Endothelial cell of umbilical vein (primary cell): ENCODE measurements around the gene TMEM151B. TPM values are rescaled to one million over a fixed set of nuclear protein-coding genes. Genes with fewer than 3 reads are reported as not detected.
A peak's percentile ranks its signal among the peaks of the same experiment; 100 is the strongest.

Source experiments
- BruUV-seq: library from RNA; stranded (reverse); fragments of 400-500 nt; replicated peaks from 2 replicates; lab custom pipeline; 2021; lab: Mats Ljungman, UMichigan
- CTCF ChIA-PET: fragments of 300-600, 350-600 bp; sonication (Branson Sonifier 250); formaldehyde crosslinking; loops from one replicate; lab custom pipeline; 2021; ENCODE audit warnings: antibody characterized with exemption, inconsistent platforms; lab: Charles Lee
- POLR2A ChIA-PET: fragments of 300-600, 350-600 bp; sonication (Branson Sonifier 250); formaldehyde crosslinking; loops from one replicate; lab custom pipeline; 2021; ENCODE audit warnings: antibody characterized with exemption, inconsistent platforms; lab: Charles Lee
- DNase-seq: peaks from one replicate; pipeline ENCODE4 v3.0.0-alpha.2; 2011; ENCODE audit warnings: low read depth, low spot score
- FAIRE-seq: peaks from 2 replicates; lab custom pipeline; 2011; peaks lifted over from hg19 to GRCh38; lab: Jason Lieb, UNC
- H2AFZ ChIP-seq: 2 replicates; pipeline ENCODE4 v1.6.0; 2012; ENCODE audit warnings: low read depth, low read length, control low read depth, inconsistent platforms
- H3K27ac ChIP-seq: 2 replicates; pipeline ENCODE4 v1.5.1; 2011; ENCODE audit warnings: low read depth, mild to moderate bottlenecking, control low read depth, low read length, moderate library complexity; ENCODE audit not compliant: insufficient read depth
- H3K27me3 ChIP-seq, 2 experiments: 2 replicates each; pipeline versions ENCODE4 v1.6.0 to v1.6.1; 2011; ENCODE audit warnings: low read length in 2 of 2, mixed read lengths in 1 of 2; ENCODE audit not compliant: control insufficient read depth in 2 of 2, insufficient read depth in 2 of 2
- H3K36me3 ChIP-seq, 2 experiments: 2 replicates in 1 of 2; 3 replicates in 1 of 2; pipeline ENCODE4 v1.5.1; 2011; ENCODE audit warnings: low read length in 2 of 2, mild to moderate bottlenecking in 1 of 2, moderate library complexity in 1 of 2; ENCODE audit not compliant: control insufficient read depth in 2 of 2, insufficient read depth in 2 of 2; ENCODE audit errors: extremely low read depth in 1 of 2
- H3K4me1 ChIP-seq: 3 replicates; pipeline ENCODE4 v1.5.1; 2011; ENCODE audit warnings: mild to moderate bottlenecking, low read length; ENCODE audit not compliant: control insufficient read depth, insufficient read depth; ENCODE audit errors: extremely low read depth
- H3K4me2 ChIP-seq: 2 replicates; pipeline ENCODE4 v1.6.1; 2011; ENCODE audit warnings: low read length, control low read depth, mixed read lengths; ENCODE audit not compliant: insufficient read depth
- H3K4me3 ChIP-seq, 3 experiments: fragments of 200-600 bp in 1 of 3; sonication (generic), shearing (Covaris generic) in 1 of 3; replicated peaks in 1 of 3; 2 replicates each; pipeline ENCODE4 v1.5.1; 2011 to 2016; ENCODE audit warnings: control low read depth in 3 of 3, low read length in 3 of 3, mild to moderate bottlenecking in 2 of 3, inconsistent platforms in 1 of 3, low read depth in 1 of 3, moderate library complexity in 1 of 3; ENCODE audit not compliant: insufficient read depth in 1 of 3
- H3K79me2 ChIP-seq: 2 replicates; pipeline ENCODE4 v1.6.0; 2012; ENCODE audit warnings: low read length, inconsistent platforms; ENCODE audit not compliant: control insufficient read depth, insufficient read depth
- H3K9ac ChIP-seq: replicated peaks from 2 replicates; pipeline ENCODE3; 2011; ENCODE audit warnings: low read length, control low read depth; ENCODE audit not compliant: insufficient read depth; ENCODE audit errors: extremely low read depth
- H3K9me1 ChIP-seq: replicated peaks from 3 replicates; pipeline ENCODE4 v1.6.0; 2011; ENCODE audit warnings: mild to moderate bottlenecking, low read length; ENCODE audit not compliant: control insufficient read depth, insufficient read depth; ENCODE audit errors: extremely low read depth
- H3K9me3 ChIP-seq: replicated peaks from 2 replicates; pipeline ENCODE4 v1.5.1; 2012; ENCODE audit warnings: low read length, inconsistent platforms; ENCODE audit not compliant: control insufficient read depth, insufficient read depth
- H4K20me1 ChIP-seq: replicated peaks from 2 replicates; pipeline ENCODE3; 2011; ENCODE audit warnings: mild to moderate bottlenecking, low read length; ENCODE audit not compliant: control insufficient read depth, insufficient read depth; ENCODE audit errors: extremely low read depth
- CTCF ChIP-seq, 2 donors: IDR thresholded peaks; 1 replicate in 1 of 2; 2 replicates in 1 of 2; pipeline ENCODE4 v1.5.1; 2011; ENCODE audit warnings: low read length in 2 of 2, mild to moderate bottlenecking in 2 of 2, moderate library complexity in 2 of 2, control low read depth in 1 of 2, inconsistent platforms in 1 of 2, low read depth in 1 of 2; ENCODE audit not compliant: insufficient read depth in 1 of 2; ENCODE audit errors: extremely low read depth in 1 of 2
- MAX ChIP-seq: IDR thresholded peaks from 2 replicates; pipeline ENCODE4 v1.6.1; 2011; ENCODE audit not compliant: insufficient read depth, insufficient read length
- MYC ChIP-seq: IDR thresholded peaks from one replicate; pipeline ENCODE4 v1.6.1; 2011; ENCODE audit warnings: mild to moderate bottlenecking, low read depth, low read length
- POLR2AphosphoS5 ChIP-seq: IDR thresholded peaks from 2 replicates; pipeline ENCODE4 v1.6.1; 2012; ENCODE audit warnings: low read depth, mild to moderate bottlenecking, control low read depth, low read length, moderate library complexity; ENCODE audit not compliant: insufficient read depth
- dilution Hi-C: fragments of 300-500 bp; cut with MboI; formaldehyde crosslinking; loops from one replicate; pipeline ENCODE4 v1.15.0; 2019; ENCODE audit warnings: low sequenced_read_pairs; ENCODE audit not compliant: extremely low pct_ligation_motif_present
- intact Hi-C: fragments of 100-400 bp; cut with micrococcal nuclease; formaldehyde crosslinking; loops from one replicate; pipeline ENCODE4 v1.10.0; 2022
- polyA plus RNA-seq, 4 experiments: library from polyadenylated mRNA; depleted of rRNA in 3 of 4; stranded (reverse) in 3 of 4; unstranded in 1 of 4; fragments of >200 nt; gene quantifications; 2 replicates each; pipeline versions ENCODE4 v1.2.1 to v1.2.3, GENCODE V29; 2011 to 2012; ENCODE audit warnings: missing spikeins in 1 of 4
- total RNA-seq: library from RNA; stranded (reverse); gene quantifications from 2 replicates; pipeline ENCODE4 v1.2.3, GENCODE V29; 2021

Gene TMEM151B
- total and polyA plus RNA-seq, 2 donors (not counting 3 experiments of a cell fraction or from before 2014, with no cell fraction given): 0.03 to 0.07 TPM

GRCh38 chr6:44247338-44248302 is 22.6 kb upstream of the TMEM151B start:
- dilution Hi-C loops (no loop called here), intact Hi-C loops (loop anchor here (1.0 to 2.0 kb wide), 2 partner anchors 9 to 69 kb away; no protein-coding TSS in a partner anchor)
- TSS peak; percentile 66 for BruUV-seq
- POLR2A ChIA-PET: interaction anchor here (0.7 to 3.1 kb wide), 15 partner anchors 9 to 148 kb away, joined by 3 to 49 read pairs (median 4); partner anchors contain the start of genes MRPL14, SLC29A1, SLC35B2 and TMEM63B
- peaks cover 55% of the 10 kb centered on the region for H3K79me2 ChIP-seq
- FAIRE-seq (peak; percentile 47), DNase-seq (peak; percentile 66)
- H3K36me3 ChIP-seq: peaks cover 27 to 28% of the 10 kb centered on the region in 2 experiments
- H3K27me3 ChIP-seq: no peaks in the 10 kb centered on the region
- H3K9ac ChIP-seq: peak overlapping the region; percentile 93
- peaks cover 9% of the 10 kb centered on the region for H4K20me1 ChIP-seq
- H3K9me3 ChIP-seq: no peaks in the 10 kb centered on the region
- peak overlapping the region; percentile 54 to 85 (median 76) for H3K4me3 ChIP-seq
- peak; percentile 87 for TF ChIP-seq MYC
- peak; percentile 61 for TF ChIP-seq MAX
- TF ChIP-seq CTCF (IDR thresholded peaks at IDR 0.05; ENCODE audit: extremely low read depth in 1 of 2, insufficient read depth in 1 of 2, low read depth in 1 of 2, low read length in 2 of 2): no peak
- TF ChIP-seq POLR2AphosphoS5: peak; percentile 49
- H2AFZ ChIP-seq: no peak overlapping the region
- CTCF ChIA-PET: interaction anchor here (0.6 to 5.4 kb wide), 5 partner anchors 8 to 75 kb away, joined by 4 to 38 read pairs (median 18); partner anchors contain the start of gene SLC35B2
- no peaks in the 10 kb centered on the region for H3K9me1 ChIP-seq
- H3K27ac ChIP-seq: peak overlapping the region; percentile 65
- H3K4me2 ChIP-seq: peak overlapping the region; percentile 96
- H3K4me1 ChIP-seq: peaks cover 26% of the 10 kb centered on the region
